UCSD-AML1 (cell line): Measurements from ENCODE around the gene COBLL1.

Experiments used
- DNase-seq: peaks from one replicate; lab custom pipeline; 2025; ENCODE audit not compliant: unreplicated experiment; lab: John Stamatoyannopoulos, UW

COBLL1 gene

GRCh38 chr2:164691346-164691887 lies 150.2 kb downstream of the COBLL1 start:
- no peak for DNase-seq

DNA sequence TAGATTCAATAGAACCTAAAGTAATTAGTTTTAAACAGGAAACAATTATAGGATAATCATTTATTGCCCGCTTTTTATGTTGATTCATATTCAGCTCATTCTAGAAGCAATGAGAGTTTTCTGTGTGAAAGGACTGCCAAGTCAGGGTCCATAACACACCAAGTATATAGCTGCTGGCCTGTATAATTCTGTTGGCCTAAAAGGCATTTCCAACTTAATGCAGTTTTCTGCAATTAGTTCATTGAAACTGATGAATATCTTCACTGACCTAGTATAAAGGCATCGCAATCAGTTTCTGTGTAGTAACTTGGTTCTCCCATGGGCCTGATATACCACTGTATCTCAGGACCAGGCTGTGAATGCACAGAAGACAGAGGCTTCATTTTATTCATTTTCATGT lies 151.3 kb downstream of the COBLL1 start:
- no peak for DNase-seq

GRCh38 chr2:164688896-164689419 lies 152.7 kb downstream of the COBLL1 start:
- no peak for DNase-seq

- DNase-seq = no peak
Observed at GRCh38 chr2:164681009-164681408, 160.6 kb downstream of the COBLL1 start.

- no peak for DNase-seq
Observed at GRCh38 chr2:164678631-164679149, 162.9 kb downstream of the COBLL1 start.

DNA sequence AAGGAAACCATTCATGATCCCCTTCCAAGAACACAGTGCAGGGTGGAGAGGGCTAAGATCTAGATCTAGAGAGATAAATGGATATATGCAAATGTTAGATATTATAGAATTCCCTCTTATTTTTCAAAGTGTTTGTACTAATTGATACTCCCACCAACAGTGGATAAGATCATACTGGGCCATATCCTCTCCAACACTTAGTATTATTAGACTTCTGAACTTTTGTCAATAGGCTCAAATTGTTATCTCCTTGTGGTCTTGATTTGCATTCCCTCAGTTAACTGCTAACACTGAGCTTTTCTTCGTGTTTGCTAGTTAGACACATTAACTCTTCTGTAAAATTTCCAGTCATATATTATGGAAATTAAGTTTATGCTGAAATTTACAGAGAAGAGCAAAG lies 163.9 kb downstream of the COBLL1 start:
- DNase-seq = no peak

DNA sequence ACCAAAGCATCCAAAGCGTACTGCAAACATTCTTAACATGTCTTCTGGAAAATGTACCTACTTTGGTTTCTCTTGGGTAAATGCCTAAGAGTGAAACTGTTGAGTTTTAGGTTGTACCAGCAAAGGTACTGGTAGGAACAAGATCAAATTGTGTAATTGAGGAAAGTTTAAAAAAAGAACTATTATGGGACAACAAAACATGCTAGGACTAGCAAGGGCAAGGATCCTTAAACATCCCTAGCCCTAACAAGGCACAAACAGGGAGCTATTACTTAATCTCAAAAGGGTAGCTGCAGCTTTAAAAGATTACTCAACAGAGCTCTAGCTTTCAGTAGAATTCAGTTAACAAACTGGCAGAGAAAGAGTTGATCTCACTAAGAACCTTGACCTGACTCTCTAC lies 164.4 kb downstream of the COBLL1 start:
- DNase-seq = no peak

- no peak for DNase-seq
Observed at GRCh38 chr2:164675687-164676086, 165.9 kb downstream of the COBLL1 start.

GRCh38 chr2:164675027-164675426 lies 166.6 kb downstream of the COBLL1 start:
- no peak for DNase-seq

GRCh38 chr2:164671664-164672396 lies 169.8 kb downstream of the COBLL1 start:
- no peak for DNase-seq

DNA sequence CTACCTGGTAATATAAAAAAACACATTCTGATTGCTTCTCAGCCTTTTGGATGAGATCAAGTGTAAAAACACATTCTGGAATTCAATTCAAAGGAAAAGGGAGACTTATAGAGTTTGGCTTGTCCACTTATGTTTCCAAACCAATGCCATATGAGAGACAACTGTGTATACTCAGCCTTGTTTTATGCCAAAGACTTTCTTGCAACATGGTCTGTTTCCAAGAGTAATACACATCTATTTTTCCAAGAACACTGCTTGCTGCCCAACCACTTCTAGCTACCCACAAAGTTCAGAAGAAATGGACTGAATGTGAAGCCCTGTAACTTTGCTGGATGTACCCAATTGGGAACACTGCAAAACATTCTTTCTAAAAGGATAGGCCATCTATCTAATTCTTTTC lies 172.3 kb downstream of the COBLL1 start:
- no peak for DNase-seq

GRCh38 chr2:164667566-164667965 lies 174.1 kb downstream of the COBLL1 start:
- DNase-seq = no peak

GRCh38 chr2:164664070-164664469 lies 177.6 kb downstream of the COBLL1 start:
- no peak for DNase-seq

DNA sequence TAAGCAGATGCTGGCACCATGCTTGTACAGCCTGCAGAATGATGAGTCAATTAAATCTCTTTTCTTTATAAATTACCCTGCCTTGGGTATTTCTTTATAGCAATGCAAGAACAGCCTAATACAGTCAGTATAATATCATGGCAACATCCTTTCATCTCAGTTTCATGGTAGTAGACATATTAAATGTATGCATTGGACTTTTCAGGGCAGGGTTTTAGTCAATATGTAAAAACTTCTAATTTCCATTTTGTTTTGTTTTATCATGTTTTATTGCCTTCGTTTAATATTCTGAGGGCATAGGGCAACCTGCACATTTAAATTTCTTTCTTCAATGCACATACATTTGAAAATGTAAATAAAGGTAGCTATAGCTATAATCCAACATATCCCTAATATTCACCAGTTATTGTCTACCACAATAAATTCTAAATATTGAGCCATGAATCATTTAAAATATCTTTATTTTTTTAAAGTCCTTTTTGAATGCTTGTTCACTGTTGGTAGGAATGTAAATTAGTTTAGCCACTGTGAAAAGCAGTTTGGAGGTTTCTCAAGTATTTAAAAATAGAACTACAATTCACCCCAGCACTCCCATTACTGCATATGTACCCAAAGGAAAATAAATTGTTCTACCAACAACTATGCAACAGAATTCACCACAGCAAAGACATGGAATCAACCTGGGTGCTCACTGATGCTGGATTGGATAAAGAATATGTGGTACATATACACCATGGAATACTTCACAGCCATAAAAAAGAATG lies 178.6 kb downstream of the COBLL1 start:
- DNase-seq = no peak

DNA sequence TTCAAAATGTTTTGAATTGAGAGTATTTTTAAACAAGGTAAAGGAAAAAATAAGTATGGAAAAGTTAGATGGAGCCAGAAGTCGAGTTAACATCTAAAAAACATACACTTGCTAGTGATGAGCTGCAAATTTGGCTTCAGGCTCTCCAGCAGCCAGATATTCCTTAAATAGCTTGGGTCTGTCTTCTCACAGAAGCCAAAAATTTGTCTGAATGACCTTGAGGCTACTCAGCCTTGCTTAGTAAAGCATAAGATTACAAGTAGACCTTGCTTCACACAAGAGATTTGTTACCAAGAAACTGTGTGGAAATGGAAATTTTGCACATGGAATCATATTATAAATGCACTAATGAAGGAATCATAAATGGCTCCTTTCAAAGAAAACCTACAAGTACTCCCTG lies 179.6 kb downstream of the COBLL1 start:
- no peak for DNase-seq

DNA sequence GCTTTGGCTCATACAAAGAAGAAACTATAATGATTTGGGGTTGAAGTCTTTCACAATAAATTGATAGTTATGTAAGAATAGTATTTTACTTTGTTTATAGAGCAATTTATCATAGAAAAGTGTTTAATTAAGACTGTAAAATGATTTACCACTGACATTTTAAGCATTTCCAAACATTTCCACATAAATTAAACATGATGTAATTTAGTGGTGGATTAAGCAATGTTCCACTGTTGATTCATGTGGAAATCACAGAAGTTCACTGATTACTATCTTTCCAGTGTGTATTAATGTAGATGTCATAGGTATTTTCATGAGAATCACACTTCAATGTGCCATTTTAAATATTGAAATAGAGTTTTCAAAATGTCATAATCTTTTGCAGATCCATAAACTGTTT lies 180.3 kb downstream of the COBLL1 start:
- no peak for DNase-seq

- DNase-seq = no peak
Observed at GRCh38 chr2:164657129-164657528, 184.5 kb downstream of the COBLL1 start.

GRCh38 chr2:164655750-164656149 lies 185.9 kb downstream of the COBLL1 start:
- no peak for DNase-seq

GRCh38 chr2:164655336-164655735 lies 186.3 kb downstream of the COBLL1 start:
- no peak for DNase-seq

- DNase-seq = no peak
Observed at GRCh38 chr2:164651361-164651760, 190.3 kb downstream of the COBLL1 start.

- no peak for DNase-seq
Observed at GRCh38 chr2:164644036-164644700, 197.5 kb downstream of the COBLL1 start.
